GM12892 (cell line): ENCODE results near the gene VSIG8.

ENCODE experiments used
- POLR2A ChIP-seq: IDR thresholded peaks from 2 replicates; pipeline ENCODE4 v1.6.1; 2011; ENCODE audit warnings: low read depth, low read length, control low read depth
- POLR2AphosphoS5 ChIP-seq: IDR thresholded peaks from 2 replicates; pipeline ENCODE4 v1.6.1; 2011; ENCODE audit warnings: low read depth, low read length, control low read depth
- TAF1 ChIP-seq: IDR thresholded peaks from 2 replicates; pipeline ENCODE4 v1.6.1; 2011; ENCODE audit warnings: low read depth, mild to moderate bottlenecking, control low read depth, low read length, borderline replicate concordance

GRCh38 chr1:159828176-159828575 lies 34.3 kb downstream of the VSIG8 start:
- TF ChIP-seq POLR2A = no peak
- no peak for TF ChIP-seq POLR2AphosphoS5
- TF ChIP-seq TAF1 = no peak
